Subcutaneous abdominal adipose tissue (tissue), 5 donors: ENCODE results near the gene MRPL16.
A peak's percentile ranks its signal among the peaks of the same experiment; 100 is the strongest.

Experiments used
- H3K27ac ChIP-seq: one replicate; pipeline ENCODE4 v1.7.0; 2013; ENCODE audit warnings: low read depth, mild to moderate bottlenecking, inconsistent platforms, low read length, moderate library complexity
- H3K27me3 ChIP-seq, 5 donors: one replicate each; pipeline ENCODE4 v1.7.0; 2013; ENCODE audit warnings: low read length in 5 of 5, inconsistent platforms in 1 of 5; ENCODE audit not compliant: control insufficient read depth in 5 of 5, insufficient read depth in 4 of 5
- H3K36me3 ChIP-seq, 5 donors: one replicate each; pipeline ENCODE4 v1.7.0; 2013; ENCODE audit warnings: low read length in 5 of 5; ENCODE audit not compliant: control insufficient read depth in 5 of 5, insufficient read depth in 5 of 5
- H3K4me1 ChIP-seq, 5 donors: one replicate each; pipeline ENCODE4 v1.7.0; 2013; ENCODE audit warnings: low read length in 5 of 5, mild to moderate bottlenecking in 3 of 5, moderate library complexity in 1 of 5; ENCODE audit not compliant: control insufficient read depth in 5 of 5, insufficient read depth in 5 of 5
- H3K4me3 ChIP-seq, 5 donors: one replicate each; pipeline ENCODE4 v1.7.0; 2013; ENCODE audit warnings: low read length in 5 of 5, low read depth in 1 of 5
- H3K9ac ChIP-seq, 5 donors: one replicate each; pipeline ENCODE4 v1.7.0; 2013; ENCODE audit warnings: low read length in 5 of 5, mild to moderate bottlenecking in 4 of 5, moderate library complexity in 3 of 5
- H3K9me3 ChIP-seq, 5 donors: one replicate each; pipeline ENCODE4 v1.7.0; 2013; ENCODE audit warnings: low read length in 5 of 5; ENCODE audit not compliant: control insufficient read depth in 5 of 5
- donor health status: healthy.
- donor health status: healthy.
- donor health status: healthy.
- donor health status: healthy.
- donor health status: healthy.

The MRPL16 gene

DNA sequence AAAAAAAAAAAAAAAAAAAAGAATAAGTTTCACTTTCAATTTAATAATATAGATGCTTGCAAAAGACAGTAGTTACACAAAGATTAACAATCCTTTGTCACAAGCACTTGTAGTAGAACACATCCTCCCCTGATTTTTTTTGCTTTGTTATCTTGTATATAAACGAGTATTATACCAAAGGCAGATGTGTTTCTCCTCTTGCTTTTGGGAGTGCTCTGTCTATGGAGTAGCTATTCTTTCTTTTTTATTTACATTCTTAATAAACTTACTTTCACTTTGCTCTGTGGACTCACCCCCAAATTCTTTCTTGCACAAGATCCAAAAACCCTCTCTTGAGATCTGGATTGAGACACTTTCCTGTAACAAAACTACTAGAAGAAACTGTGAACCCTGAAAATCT lies 3.4 kb upstream of the MRPL16 start:
- H3K27ac ChIP-seq: no peak overlapping the region
- H3K9ac ChIP-seq: no peak overlapping the region
- peaks cover 0 to 3% (median 0%) of the 10 kb centered on the region in 5 donors for H3K27me3 ChIP-seq
- H3K9me3 ChIP-seq: no peaks in the 10 kb centered on the region
- H3K36me3 ChIP-seq: no peaks in the 10 kb centered on the region
- H3K4me3 ChIP-seq: no peak overlapping the region
- H3K4me1 ChIP-seq: peaks cover 2 to 19% (median 14%) of the 10 kb centered on the region in 5 donors

DNA sequence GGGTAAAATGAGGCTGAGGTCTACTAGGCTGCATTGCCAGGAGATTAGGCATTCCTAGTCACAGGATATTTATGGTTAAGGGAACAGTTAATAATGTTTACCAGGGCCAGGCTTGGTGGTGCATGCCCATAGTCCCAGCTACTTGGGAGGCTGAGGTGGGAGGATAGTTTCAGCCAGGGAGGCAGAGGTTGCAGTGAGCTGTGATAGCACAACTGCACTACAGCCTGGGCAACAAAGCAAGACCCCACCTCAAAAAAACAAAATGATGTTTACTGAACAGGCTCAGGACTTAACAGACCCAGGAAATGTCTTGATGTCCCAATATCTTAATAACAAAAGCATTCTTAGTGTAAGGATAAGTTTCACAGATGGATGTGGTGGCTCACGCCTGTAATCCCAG lies 2.8 kb upstream of the MRPL16 start:
- Histone ChIP-seq H3K4me3 (no peak overlapping the region), H3K36me3 (peaks cover 2 to 4% (median 3%) of the 10 kb centered on the region in 5 donors), H3K27me3 (peaks cover 0 to 3% (median 0%) of the 10 kb centered on the region in 5 donors), H3K27ac (no peak overlapping the region), H3K4me1 (peaks cover 2 to 19% (median 14%) of the 10 kb centered on the region in 5 donors), H3K9me3 (no peaks in the 10 kb centered on the region), H3K9ac (no peak overlapping the region)

DNA sequence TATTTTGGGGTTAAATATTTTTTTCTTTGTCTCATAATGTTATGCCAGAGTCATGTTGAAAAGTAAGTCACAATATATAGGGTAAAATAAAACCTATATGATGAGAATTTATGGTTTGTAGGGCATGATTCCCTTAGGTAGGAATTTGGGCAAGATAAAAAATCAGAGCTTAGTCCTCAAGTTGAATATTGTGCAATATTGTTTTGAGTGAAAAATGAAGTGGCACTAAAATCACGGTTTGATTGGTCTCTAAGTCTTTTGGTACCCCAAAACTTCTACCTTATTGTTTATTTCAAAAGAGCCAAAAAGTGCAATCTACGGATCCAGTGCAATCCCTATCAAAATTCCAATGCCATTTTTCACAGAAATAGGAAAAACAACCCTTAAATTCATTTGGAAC lies 1.6 kb upstream of the MRPL16 start:
- no peak overlapping the region for H3K27ac ChIP-seq
- no peaks in the 10 kb centered on the region for H3K9me3 ChIP-seq
- H3K27me3 ChIP-seq: peaks cover 0 to 3% (median 0%) of the 10 kb centered on the region in 5 donors
- peaks cover 2 to 19% (median 14%) of the 10 kb centered on the region in 5 donors for H3K4me1 ChIP-seq
- peaks cover 6 to 15% (median 11%) of the 10 kb centered on the region in 5 donors for H3K36me3 ChIP-seq
- H3K9ac ChIP-seq: no peak overlapping the region
- H3K4me3 ChIP-seq: no peak overlapping the region

DNA sequence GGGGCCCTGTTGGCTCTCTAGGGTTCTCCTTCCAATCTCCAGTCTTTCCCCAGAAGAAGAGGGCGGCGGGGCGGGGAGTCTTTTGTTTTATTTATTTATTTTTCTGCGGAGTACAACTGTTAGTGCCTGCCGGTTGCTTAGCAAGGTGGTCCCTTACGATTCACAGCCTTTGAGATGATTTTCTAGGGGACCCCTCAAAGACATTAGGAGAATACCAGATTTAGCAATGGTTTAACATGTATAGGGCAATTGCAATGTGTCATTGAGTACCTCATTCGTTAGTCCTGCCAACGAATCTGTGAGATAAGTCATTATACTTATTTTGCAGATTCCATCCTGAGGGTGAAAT lies 307 bp upstream of the MRPL16 start:
- peak overlapping the region; percentile 62 for H3K27ac ChIP-seq
- peaks cover 0 to 3% (median 0%) of the 10 kb centered on the region in 5 donors for H3K27me3 ChIP-seq

DNA sequence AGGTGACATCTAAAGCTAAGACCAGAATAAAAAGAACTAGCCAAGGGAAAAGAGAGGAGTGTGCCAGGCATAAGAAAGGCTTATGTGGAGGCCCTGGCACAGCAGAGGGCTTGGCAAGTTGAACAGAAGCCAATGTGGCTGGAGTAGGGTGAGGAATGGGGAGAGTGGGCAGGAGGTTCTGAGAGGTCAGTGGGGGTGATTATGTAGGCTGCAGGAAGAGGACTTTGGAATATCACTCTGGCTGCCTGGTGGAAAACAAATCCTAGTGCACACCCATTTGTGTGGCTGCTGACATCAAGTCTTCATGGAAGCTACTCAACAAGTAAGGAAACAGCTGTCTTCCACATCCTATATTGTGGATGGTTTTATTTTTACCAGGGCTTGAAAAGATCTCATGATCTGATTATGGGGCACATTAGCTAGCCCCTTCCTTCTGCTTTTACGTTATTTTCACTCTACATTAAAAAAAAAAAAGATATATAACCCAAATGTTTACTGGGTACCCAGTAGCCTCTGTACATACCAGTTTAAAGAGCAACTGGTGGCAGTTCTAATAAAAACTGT lies 3.4 kb downstream of the MRPL16 start:
- H3K36me3 ChIP-seq: peaks cover 17 to 53% (median 40%) of the 10 kb centered on the region in 5 donors

More for the DNA sequence above, 307 bp upstream of the MRPL16 start:
- H3K4me1 ChIP-seq: peaks cover 2 to 22% (median 14%) of the 10 kb centered on the region in 5 donors
- H3K9me3 ChIP-seq: no peaks in the 10 kb centered on the region
- H3K4me3 ChIP-seq: peak overlapping the region; percentile 87 to 99 (median 98)
- H3K36me3 ChIP-seq: peaks cover 9 to 28% (median 23%) of the 10 kb centered on the region in 5 donors
- H3K9ac ChIP-seq: peak overlapping the region in 4 of 5 donors; percentile 24 to 100 (median 93)

DNA sequence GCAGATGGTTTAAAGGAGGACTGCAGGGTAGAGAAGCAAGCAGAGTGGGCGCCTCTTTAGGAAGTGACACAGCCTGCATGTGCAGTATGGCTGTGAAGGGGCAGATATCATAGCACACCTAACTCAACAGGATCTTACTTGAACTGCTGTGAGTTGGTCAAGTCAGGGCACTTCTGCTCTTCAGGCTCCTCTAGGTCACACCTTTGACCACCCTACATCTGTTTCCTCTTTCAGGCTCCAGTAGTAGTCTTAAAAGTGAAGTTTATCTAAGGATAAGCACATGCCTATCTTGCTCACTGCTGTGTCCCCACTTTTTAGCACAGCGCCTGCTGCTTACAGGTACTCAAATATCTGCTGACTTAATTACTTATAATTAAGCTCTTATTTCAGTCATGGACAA lies 6.5 kb downstream of the MRPL16 start:
- peaks cover 2 to 7% (median 6%) of the 10 kb centered on the region in 5 donors for H3K4me1 ChIP-seq
- no peak overlapping the region for H3K4me3 ChIP-seq
- no peaks in the 10 kb centered on the region for H3K9me3 ChIP-seq
- no peak overlapping the region for H3K27ac ChIP-seq
- no peaks in the 10 kb centered on the region for H3K27me3 ChIP-seq
- H3K9ac ChIP-seq: no peak overlapping the region
- H3K36me3 ChIP-seq: peaks cover 17 to 56% (median 40%) of the 10 kb centered on the region in 5 donors

More for the DNA sequence above, 3.4 kb downstream of the MRPL16 start:
- no peak overlapping the region for H3K4me3 ChIP-seq
- H3K4me1 ChIP-seq: peaks cover 2 to 26% (median 18%) of the 10 kb centered on the region in 5 donors
- no peaks in the 10 kb centered on the region for H3K9me3 ChIP-seq
- no peak overlapping the region for H3K9ac ChIP-seq
- H3K27ac ChIP-seq: no peak overlapping the region
- no peaks in the 10 kb centered on the region for H3K27me3 ChIP-seq

DNA sequence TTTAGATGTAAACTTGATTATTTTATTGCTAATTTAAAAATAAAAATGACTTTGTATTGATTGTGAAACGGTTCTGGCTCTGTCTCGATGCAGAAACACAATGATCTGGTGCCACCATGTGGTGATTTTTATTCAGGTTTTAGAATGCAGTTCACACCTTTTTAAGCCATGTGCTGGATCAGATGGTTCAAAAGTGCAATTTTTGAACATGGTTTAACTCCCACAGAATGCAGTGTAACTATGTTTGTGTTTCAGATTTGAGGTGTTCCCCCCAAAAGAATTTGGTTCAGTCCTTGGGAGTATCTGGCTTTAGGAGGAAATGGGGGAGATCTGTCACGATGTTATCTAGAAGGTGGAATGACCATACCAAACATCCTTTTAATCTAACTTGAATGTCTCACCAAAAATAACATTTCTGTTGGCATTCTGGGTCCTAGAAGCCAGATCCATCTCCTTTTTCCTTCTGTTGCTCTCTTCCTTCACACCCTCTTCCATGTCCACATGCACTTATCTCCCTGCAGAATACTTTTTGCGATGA lies 7.9 kb downstream of the MRPL16 start:
- H3K36me3 ChIP-seq: peaks cover 14 to 50% (median 33%) of the 10 kb centered on the region in 5 donors
- no peak overlapping the region for H3K9ac ChIP-seq
- no peaks in the 10 kb centered on the region for H3K27me3 ChIP-seq
- peak overlapping the region; percentile 43 for H3K27ac ChIP-seq
- H3K4me1 ChIP-seq: peaks cover 2 to 7% (median 6%) of the 10 kb centered on the region in 5 donors
- H3K4me3 ChIP-seq: peak overlapping the region in 1 of 5 donors; percentile 19
- H3K9me3 ChIP-seq: no peaks in the 10 kb centered on the region

DNA sequence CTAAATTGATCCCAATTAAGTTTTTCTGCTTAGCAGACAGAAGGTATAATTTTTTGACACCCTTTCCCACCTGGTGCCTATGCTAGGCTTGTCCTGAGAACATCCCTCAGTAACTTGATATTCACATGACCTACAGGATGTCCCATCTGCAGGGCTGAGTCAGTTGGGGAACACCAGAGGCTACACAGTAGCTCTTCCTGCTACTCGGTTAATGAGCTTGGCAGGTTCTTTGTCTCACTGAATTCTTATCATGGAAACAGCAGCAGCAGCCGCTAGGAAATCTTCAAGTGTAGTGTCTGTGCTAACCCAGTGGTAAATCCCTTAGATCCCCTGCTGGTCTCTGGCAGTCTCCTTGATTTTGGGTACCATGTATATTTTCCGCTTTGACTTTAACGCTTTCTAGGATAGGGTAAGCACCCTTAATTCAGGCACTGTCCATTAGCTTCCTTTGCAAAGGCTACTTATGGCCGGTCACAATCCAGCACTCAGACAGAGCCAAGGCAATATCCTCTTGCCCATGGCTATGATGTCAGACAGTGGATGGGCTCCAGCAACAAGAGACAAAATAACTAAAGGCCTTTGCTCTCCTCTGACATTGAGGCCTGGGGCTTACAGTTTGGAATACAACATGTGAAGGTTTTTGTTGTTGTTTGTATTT lies 8.5 kb downstream of the MRPL16 start:
- Histone ChIP-seq H3K27me3 (no peaks in the 10 kb centered on the region), H3K36me3 (peaks cover 19 to 50% (median 34%) of the 10 kb centered on the region in 5 donors), H3K4me3 (peak overlapping the region in 1 of 5 donors; percentile 19), H3K9ac (no peak overlapping the region), H3K4me1 (peaks cover 2 to 7% (median 6%) of the 10 kb centered on the region in 5 donors), H3K9me3 (no peaks in the 10 kb centered on the region), H3K27ac (peak overlapping the region; percentile 43)

DNA sequence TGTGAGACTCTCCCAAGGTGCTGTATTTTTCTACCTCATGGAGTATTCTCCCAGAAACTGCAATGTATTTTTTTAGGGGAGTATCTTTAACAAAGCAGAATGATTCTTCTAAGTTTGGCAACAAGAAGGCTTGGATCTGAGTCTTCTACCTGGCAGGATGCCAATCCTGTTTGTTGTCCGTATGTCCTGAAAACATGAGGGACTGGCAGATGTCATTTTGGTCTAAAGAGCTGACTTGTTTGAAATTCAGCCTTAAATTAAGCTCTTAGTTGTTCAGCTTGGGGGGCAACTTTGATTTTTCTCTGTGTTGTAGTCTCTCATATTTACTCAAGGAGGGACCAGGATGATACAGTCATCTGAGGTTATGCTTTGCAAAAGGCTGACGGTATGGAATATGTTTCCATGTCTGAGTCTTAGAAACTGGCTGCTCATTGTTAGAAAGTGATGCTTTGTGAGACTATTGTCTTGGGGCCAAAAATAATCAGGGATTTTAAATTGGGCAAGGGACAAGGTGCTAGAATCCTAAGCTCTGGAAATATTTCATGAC lies 9.3 kb downstream of the MRPL16 start:
- Histone ChIP-seq H3K9me3 (no peaks in the 10 kb centered on the region), H3K4me1 (peaks cover 2 to 7% (median 5%) of the 10 kb centered on the region in 5 donors), H3K4me3 (no peak overlapping the region), H3K9ac (no peak overlapping the region), H3K36me3 (peaks cover 20 to 43% (median 29%) of the 10 kb centered on the region in 5 donors), H3K27ac (peak overlapping the region; percentile 43), H3K27me3 (no peaks in the 10 kb centered on the region)
